Measurements from ENCODE around the gene PTK6.

Gene PTK6

GRCh38 chr20:63556873-63557478, 19.8 kb upstream of the PTK6 start:
- DNase-seq, result no peak

DNA sequence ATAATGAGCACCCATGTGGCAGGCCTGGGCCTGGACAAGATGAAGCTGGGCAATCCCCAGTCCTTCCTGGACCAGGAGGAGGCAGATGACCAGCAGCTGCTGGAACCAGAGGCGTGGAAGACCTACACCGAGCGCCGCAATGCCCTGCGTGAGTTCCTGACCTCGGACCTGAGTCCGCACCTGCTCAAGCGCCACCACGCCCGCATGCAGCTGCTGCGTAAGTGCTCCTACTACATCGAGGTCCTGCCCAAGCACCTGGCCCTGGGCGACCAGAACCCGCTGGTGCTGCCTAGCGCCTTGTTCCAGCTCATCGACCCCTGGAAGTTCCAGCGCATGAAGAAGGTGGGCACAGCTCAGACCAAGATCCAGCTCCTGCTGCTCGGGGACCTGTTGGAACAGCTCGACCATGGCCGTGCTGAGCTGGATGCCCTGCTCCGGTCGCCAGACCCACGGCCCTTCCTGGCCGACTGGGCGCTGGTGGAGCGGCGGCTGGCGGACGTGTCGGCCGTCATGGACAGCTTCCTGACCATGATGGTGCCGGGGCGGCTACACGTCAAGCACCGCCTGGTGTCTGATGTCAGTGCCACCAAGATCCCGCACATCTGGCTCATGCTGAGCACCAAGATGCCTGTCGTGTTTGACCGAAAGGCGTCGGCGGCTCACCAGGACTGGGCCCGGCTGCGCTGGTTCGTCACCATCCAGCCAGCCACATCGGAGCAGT, 18.6 kb upstream of the PTK6 start:
- no peak for DNase-seq

DNA sequence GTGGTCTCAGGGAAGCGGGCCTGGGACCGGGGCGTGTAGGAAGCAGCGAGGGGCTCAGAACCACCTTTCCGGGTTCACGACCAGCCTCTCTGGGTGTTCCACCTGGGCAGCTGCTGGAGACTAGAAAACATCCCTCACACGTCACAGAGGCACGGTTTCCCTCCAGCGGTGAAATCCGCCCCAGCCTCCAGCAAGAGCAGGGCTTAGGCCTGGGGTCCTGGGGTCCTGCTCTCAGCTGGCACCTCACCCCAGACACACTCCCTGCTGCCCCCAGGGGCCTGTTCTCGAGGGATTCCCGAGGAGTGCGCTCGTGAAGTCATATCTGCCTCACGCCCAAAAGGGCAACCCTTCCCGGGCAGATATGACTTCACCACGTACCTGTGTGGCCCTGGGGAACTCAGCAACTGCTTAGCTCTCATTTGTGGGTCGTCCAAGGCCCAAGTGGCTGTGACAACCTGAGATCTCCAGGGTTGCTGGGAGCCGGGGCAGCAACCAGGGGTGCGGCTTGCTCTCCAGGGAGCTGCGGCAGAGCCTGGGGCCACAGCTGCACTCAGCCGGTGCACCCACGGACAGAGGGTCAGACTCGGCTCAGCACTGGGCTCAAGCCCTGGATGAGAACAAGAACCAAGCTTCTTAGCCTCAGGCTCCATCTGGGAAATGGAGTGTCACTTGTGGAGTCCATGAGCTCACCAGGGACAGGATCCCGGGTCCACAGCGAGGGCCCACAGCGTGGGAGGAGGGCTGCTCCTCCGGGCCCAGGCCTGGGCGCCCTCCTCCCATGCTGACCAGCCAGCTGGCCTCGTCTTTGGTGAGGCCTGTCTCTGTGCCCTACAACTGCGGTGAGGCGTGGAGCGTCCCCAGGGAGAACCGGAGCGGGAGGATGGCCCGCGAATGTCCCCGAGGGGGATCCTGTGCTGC, 17.4 kb upstream of the PTK6 start:
- DNase-seq, result no peak

GRCh38 chr20:63553933-63554290, 16.7 kb upstream of the PTK6 start, which contains the start of gene FNDC11:
TSS of gene FNDC11 (plus strand) at chr20:63554159. CDS start at chr20:63555664, 1,505 bp downstream.
- peak; percentile 11 to 55 for DNase-seq

GRCh38 chr20:63553251-63553932, 16.2 kb upstream of the PTK6 start:
- DNase-seq, result peak; percentile 80 to 81

DNA sequence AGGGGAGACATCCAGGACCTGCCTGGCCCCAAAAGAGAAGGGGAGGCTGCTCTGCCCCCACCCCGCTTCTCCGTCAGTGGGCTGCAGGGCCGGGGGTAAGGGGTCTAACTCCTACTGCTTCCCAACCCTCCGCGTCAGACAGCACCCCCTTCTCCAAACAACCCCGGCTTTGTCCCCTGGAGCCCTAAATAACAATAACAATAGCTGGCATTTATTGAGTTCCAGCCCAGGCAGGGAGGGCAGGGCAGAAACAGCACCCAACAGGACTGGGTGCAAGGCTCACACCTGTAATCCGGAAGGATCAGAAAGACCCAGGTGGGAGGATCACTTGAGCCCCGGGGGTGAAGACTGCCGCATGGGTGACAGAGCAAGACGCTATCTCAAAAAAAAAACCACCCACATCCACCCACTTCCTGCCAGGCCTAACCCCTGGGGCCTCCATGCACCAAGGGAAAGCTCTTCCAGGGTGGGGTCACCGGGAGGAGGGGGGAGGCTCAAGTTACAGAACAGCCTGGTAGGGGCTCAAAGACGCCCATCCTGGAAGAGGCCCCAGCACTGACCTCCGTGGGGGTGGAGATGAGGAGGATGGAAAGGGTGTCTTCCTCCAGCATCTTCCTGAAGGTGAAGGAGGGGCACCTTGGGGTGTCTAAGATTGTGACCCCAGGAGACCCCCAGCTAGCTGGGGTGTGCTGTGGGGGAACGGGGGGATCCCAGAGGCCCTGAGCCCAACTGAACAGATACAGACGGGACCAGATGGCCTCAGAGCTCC, 15.5 kb upstream of the PTK6 start:
- peak in 1 of 2 donors; percentile 25 for DNase-seq

GRCh38 chr20:63551068-63551467, 13.9 kb upstream of the PTK6 start:
- no peak for DNase-seq

GRCh38 chr20:63549679-63550282, 12.6 kb upstream of the PTK6 start:
- DNase-seq, result no peak

DNA sequence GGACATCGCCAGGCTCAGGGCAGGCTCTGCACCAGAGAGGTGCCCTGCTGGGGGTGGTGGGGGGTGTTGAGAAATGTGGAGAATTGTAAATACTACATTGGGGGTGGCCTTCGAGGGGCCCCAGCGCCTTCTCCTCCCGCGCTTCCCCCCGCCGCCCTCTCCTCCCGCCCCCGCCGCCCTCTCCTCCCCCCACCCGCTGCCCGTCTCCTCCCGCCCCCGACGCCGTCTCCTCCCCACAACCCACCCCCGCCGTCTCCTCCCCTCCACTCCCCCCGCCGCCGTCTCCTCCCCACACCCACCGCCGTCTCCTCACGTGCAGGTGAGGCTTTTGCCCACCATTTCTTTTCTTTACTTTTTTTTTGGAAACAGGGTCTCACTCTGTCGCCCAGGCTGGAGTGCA, 11.8 kb upstream of the PTK6 start:
- no peak for DNase-seq

DNA sequence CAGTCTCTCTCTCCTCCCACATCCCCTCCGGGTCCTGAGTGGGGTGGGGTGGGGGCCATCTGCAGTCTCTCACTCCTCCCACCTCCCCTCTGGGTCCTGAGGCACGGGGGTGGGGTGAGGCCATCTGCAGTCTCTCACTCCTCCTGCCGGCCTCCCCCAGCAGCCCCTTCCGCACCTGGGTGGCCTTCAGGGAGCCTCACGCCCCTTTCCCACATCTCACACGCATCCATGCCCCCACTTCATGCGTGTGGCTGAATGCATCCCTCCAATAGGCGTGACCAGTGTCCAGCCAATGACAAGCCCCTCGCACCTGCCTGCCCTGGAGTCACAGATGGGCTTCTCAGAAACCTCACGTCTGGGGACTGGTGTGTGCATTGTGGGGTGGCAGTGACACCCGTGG, 11.4 kb upstream of the PTK6 start:
- no peak for DNase-seq

DNA sequence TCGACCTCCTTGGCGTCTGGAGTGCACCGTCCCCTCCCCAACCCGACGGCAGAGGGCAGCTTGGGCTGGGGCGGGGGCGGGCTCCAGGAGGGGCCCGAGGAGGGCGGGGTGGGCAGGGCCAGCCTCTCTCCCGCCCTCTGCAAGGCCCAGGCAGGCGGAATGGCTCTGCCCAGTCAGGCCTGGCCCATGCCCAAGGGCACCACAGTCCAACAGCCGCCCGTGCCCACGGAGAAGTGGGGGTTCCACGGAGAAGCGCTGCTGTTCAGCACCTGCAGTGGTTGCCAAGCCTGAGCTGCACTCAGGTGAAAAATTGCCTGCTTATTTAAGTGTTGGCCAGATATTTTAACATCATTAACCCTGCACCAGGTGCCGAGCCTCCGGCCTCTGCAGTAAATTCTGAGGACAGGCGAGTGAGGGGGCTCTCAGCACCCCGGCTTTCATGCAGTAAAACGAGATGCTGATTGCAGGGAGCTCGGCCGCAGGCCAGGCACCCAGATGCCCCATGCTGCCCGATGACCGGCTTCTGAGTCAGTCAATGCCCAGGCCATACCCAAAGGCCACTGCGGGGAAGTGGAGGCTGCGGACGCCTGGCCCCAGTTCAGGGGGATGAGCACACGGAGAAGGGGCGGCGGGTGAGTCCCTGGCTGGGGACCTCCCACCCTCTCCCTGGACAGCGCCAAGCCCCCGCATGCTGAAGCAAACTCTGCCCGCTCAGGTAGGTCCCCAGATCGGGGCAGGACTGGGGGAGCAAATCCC, 10.7 kb upstream of the PTK6 start, which contains the start of gene SRMS:
SRMS (minus strand) TSS at position 25 of the 756 bp plus-strand sequence. CDS start 286 bp downstream, outside the sequence.
- no peak for DNase-seq

GRCh38 chr20:63546956-63547724, 10.0 kb upstream of the PTK6 start:
- no peak for DNase-seq

- no peak for DNase-seq
Observed at GRCh38 chr20:63546256-63546955, 9.2 kb upstream of the PTK6 start.

GRCh38 chr20:63545814-63546213, 8.6 kb upstream of the PTK6 start:
- no peak for DNase-seq

GRCh38 chr20:63544958-63545516, 7.9 kb upstream of the PTK6 start:
- no peak for DNase-seq

- DNase-seq, result no peak
Observed at GRCh38 chr20:63544241-63544957, 7.2 kb upstream of the PTK6 start.

DNA sequence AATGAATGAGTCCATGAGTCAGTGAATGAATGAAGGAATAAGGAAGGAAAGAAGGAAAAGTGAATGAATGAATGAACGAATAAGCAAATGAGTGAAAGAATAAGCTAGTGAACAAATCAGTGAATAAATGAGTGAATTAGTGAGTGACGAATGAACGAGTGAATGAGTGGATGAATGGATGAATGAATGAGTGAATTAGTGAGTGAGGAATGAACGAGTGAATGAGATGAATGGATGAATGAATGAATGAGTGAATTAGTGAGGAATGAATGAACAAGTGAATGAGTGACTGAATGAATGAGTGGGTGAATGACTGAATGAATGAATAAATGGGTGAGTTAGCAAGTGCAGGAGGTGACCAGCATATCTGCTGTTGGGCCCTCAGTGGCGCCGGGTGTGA, 6.6 kb upstream of the PTK6 start:
- DNase-seq, result no peak

DNA sequence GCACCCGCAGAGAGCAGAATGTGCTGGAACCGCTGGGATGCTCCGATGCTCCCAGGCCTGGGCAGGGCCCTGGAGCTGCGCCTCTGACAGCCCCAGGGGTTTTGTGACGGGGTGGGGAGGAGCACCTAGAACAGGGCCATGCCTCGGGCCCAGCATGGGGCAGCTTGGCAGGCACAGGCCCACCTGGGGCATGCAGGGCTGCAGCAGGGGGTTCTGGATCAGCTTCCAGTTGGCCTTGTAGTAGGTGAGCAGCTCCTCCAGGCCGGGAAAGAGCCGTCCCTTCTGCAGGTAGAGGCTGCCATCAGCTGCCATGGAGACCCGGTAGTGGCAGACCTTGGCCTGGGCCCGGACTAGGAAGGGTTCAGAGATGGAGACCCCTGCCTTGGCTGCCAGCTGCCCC, 6.0 kb upstream of the PTK6 start:
- no peak for DNase-seq

All from bone marrow (tissue), 2 donors.